ENCODE measurements around the gene CAV2.

DNA sequence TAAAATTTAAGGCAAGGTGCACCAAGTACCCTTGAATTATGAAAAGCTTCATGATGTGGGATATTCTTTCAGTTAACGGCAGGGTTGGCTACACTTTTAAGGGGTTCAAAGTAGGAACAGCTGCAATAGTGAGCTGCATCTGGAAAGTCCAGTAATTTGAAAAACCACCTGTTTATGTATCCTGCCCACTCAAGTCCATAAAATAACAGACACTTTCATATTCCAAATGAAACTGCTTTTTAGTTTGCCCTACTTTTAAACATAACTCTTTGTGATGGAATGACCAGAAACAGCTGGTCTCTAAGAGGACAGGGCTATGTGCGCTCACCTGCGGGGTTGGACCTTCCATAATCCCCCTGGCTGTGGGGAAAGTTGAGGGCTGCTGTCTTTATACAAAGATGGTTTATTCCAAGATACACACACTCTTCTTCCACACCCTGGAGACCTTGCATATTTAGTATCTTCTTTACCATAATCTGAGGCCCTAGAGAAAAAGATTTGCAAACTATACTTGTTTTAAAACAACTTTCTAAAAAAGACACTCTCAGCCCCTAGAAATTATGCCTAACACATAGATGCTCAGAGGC, 32.7 kb downstream of the CAV2 start:
- TF ChIP-seq, protein P1, sequence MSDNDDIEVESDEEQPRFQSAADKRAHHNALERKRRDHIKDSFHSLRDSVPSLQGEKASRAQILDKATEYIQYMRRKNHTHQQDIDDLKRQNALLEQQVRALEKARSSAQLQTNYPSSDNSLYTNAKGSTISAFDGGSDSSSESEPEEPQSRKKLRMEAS (IDR thresholded peaks at IDR 0.05; ENCODE audit: low read depth) = no peak
- TF ChIP-seq FOXM1 (IDR thresholded peaks at IDR 0.05; ENCODE audit: low read depth) = no peak

All from SK-N-SH (cell line).